IMR-90 (cell line): ENCODE results near the gene RPS6KA2. TPM values are rescaled to one million over a fixed set of nuclear protein-coding genes. Genes with fewer than 3 reads are reported as not detected.

ENCODE experiments used
- ATAC-seq: fragments of 200-7000 bp; cut with Tn5 transposase; 2 replicates; pipeline ENCODE4 v1.9.1; 2020; ENCODE audit warnings: low read depth, mild to moderate bottlenecking, moderate library complexity
- BruUV-seq: library from RNA; stranded (reverse); fragments of 400-500 nt; replicated peaks from 2 replicates; lab custom pipeline; 2021; lab: Mats Ljungman, UMichigan
- CTCF ChIA-PET: fragments of 300-600 bp; formaldehyde crosslinking; extraction: SDS; loops from one replicate; lab custom pipeline; 2021; ENCODE audit warnings: antibody characterized with exemption; lab: Yijun Ruan, JAX
- POLR2A ChIA-PET: fragments of 300-600 bp; sonication (Branson Sonifier 250); formaldehyde crosslinking; loops from one replicate; lab custom pipeline; 2022; ENCODE audit warnings: antibody characterized with exemption; ENCODE audit not compliant: unreplicated experiment; lab: Charles Lee
- DNase-seq: peaks from one replicate; pipeline ENCODE4 v3.0.0; 2013
- H2AFZ ChIP-seq: replicated peaks from 2 replicates; pipeline ENCODE3; 2013; ENCODE audit warnings: low read length, mild to moderate bottlenecking; ENCODE audit not compliant: poor library complexity
- H2AK5ac ChIP-seq: 2 replicates; pipeline ENCODE4 v1.6.1; 2013; ENCODE audit warnings: low read depth, low read length, inconsistent platforms
- H2AK9ac ChIP-seq: replicated peaks from 2 replicates; pipeline ENCODE3; 2013; ENCODE audit warnings: mild to moderate bottlenecking, low read depth, low read length, moderate library complexity; ENCODE audit not compliant: poor library complexity
- H2BK120ac ChIP-seq: 2 replicates; pipeline ENCODE4 v1.6.1; 2013; ENCODE audit warnings: low read depth, low read length, inconsistent platforms
- H2BK15ac ChIP-seq: 3 replicates; pipeline ENCODE4 v1.6.1; 2013; ENCODE audit warnings: low read depth, low read length, inconsistent platforms
- H2BK20ac ChIP-seq: 2 replicates; pipeline ENCODE4 v1.6.1; 2013; ENCODE audit warnings: low read depth, mild to moderate bottlenecking, inconsistent platforms, low read length, moderate library complexity
- H2BK5ac ChIP-seq: 2 replicates; pipeline ENCODE4 v1.6.1; 2013; ENCODE audit warnings: mild to moderate bottlenecking, low read depth, low read length, inconsistent platforms; ENCODE audit not compliant: poor library complexity, severe bottlenecking
- H3K14ac ChIP-seq: replicated peaks from 2 replicates; pipeline ENCODE4 v1.6.1; 2013; ENCODE audit warnings: low read depth, low read length, inconsistent platforms
- H3K18ac ChIP-seq: 2 replicates; pipeline ENCODE4 v1.6.1; 2013; ENCODE audit warnings: low read depth, low read length, control low read depth
- H3K23ac ChIP-seq: 2 replicates; pipeline ENCODE4 v1.6.1; 2013; ENCODE audit warnings: low read depth, low read length, inconsistent platforms
- H3K27ac ChIP-seq: 2 replicates; pipeline ENCODE4 v1.5.1; 2013; ENCODE audit warnings: mild to moderate bottlenecking, control low read depth, low read length; ENCODE audit not compliant: insufficient read depth
- H3K27me3 ChIP-seq: 2 replicates; pipeline ENCODE4 v1.6.1; 2013; ENCODE audit warnings: low read length; ENCODE audit not compliant: control insufficient read depth, insufficient read depth
- H3K36me3 ChIP-seq: 2 replicates; pipeline ENCODE4 v1.6.1; 2013; ENCODE audit warnings: low read length, mixed read lengths; ENCODE audit not compliant: control insufficient read depth, insufficient read depth
- H3K4ac ChIP-seq: 2 replicates; pipeline ENCODE4 v1.6.1; 2013; ENCODE audit warnings: low read depth, low read length, inconsistent platforms
- H3K4me1 ChIP-seq: 2 replicates; pipeline ENCODE4 v1.6.1; 2013; ENCODE audit warnings: low read length, mixed read lengths; ENCODE audit not compliant: control insufficient read depth, insufficient read depth
- H3K4me2 ChIP-seq: 2 replicates; pipeline ENCODE4 v1.6.1; 2013; ENCODE audit warnings: low read depth, mild to moderate bottlenecking, control low read depth, low read length, moderate library complexity
- H3K4me3 ChIP-seq: 2 replicates; pipeline ENCODE4 v1.5.1; 2013; ENCODE audit warnings: low read depth, mild to moderate bottlenecking, control low read depth, low read length, moderate library complexity; ENCODE audit not compliant: insufficient read depth
- H3K56ac ChIP-seq: 2 replicates; pipeline ENCODE4 v1.6.1; 2013; ENCODE audit warnings: low read length, inconsistent platforms; ENCODE audit not compliant: insufficient read depth; ENCODE audit errors: extremely low read depth
- H3K79me1 ChIP-seq, 2 experiments: 2 replicates each; pipeline ENCODE4 v1.6.1; 2013; ENCODE audit warnings: low read length in 2 of 2, inconsistent platforms in 1 of 2, low read depth in 1 of 2
- H3K9ac ChIP-seq: 2 replicates; pipeline ENCODE4 v1.6.1; 2013; ENCODE audit warnings: low read depth, low read length, control low read depth
- H3K9me1 ChIP-seq: 2 replicates; pipeline ENCODE4 v1.6.1; 2013; ENCODE audit warnings: low read length, inconsistent platforms; ENCODE audit not compliant: insufficient read depth
- H3K9me3 ChIP-seq: 2 replicates; pipeline ENCODE4 v1.6.1; 2013; ENCODE audit warnings: low read length; ENCODE audit not compliant: control insufficient read depth, insufficient read depth
- H4K20me1 ChIP-seq: 2 replicates; pipeline ENCODE4 v1.6.1; 2013; ENCODE audit warnings: low read length, inconsistent platforms; ENCODE audit not compliant: insufficient read depth
- H4K5ac ChIP-seq: 2 replicates; pipeline ENCODE4 v1.6.1; 2013; ENCODE audit warnings: mild to moderate bottlenecking, low read depth, low read length, control low read depth
- H4K8ac ChIP-seq, 2 experiments: 2 replicates each; pipeline ENCODE4 v1.6.1; 2013; ENCODE audit warnings: low read depth in 2 of 2, low read length in 2 of 2, control low read depth in 1 of 2, inconsistent platforms in 1 of 2
- H4K91ac ChIP-seq: 2 replicates; pipeline ENCODE4 v1.6.1; 2013; ENCODE audit warnings: low read depth, low read length, inconsistent platforms; ENCODE audit not compliant: insufficient read depth
- CEBPB ChIP-seq: IDR thresholded peaks from 2 replicates; pipeline ENCODE4 v1.6.1; 2012; ENCODE audit warnings: low read depth, low read length, improper control_type of control experiment
- CHD1 ChIP-seq: IDR thresholded peaks from 2 replicates; pipeline ENCODE4 v1.6.1; 2012; ENCODE audit warnings: low read depth, low read length, improper control_type of control experiment
- FOS ChIP-seq: fragments of 150-350 bp; IDR thresholded peaks from 2 replicates; pipeline ENCODE4 v1.6.1; 2016; ENCODE audit warnings: low read depth, low read length
- MAZ ChIP-seq: IDR thresholded peaks from 2 replicates; pipeline ENCODE4 v1.6.1; 2012; ENCODE audit warnings: low read depth, mild to moderate bottlenecking, low read length, improper control_type of control experiment, moderate library complexity, borderline replicate concordance
- MXI1 ChIP-seq: IDR thresholded peaks from 2 replicates; pipeline ENCODE4 v1.6.1; 2012; ENCODE audit warnings: low read depth, mild to moderate bottlenecking, low read length, moderate library complexity, borderline replicate concordance
- NFE2L2 ChIP-seq: fragments of 150-350 bp; IDR thresholded peaks from 2 replicates; pipeline ENCODE4 v1.6.1; 2016; ENCODE audit warnings: low read depth, mild to moderate bottlenecking, low read length
- POLR2A ChIP-seq: IDR thresholded peaks from 2 replicates; pipeline ENCODE4 v1.6.1; 2012; ENCODE audit warnings: mild to moderate bottlenecking, low read depth, low read length
- RCOR1 ChIP-seq: IDR thresholded peaks from 2 replicates; pipeline ENCODE4 v1.6.1; 2012; ENCODE audit warnings: mild to moderate bottlenecking, low read length, improper control_type of control experiment; ENCODE audit not compliant: insufficient replicate concordance
- RFX5 ChIP-seq: IDR thresholded peaks from 2 replicates; pipeline ENCODE4 v1.8.0; 2012; ENCODE audit warnings: low read depth, mild to moderate bottlenecking, low read length, moderate library complexity
- SMC3 ChIP-seq: fragments of 150-350 bp; IDR thresholded peaks from 2 replicates; pipeline ENCODE4 v1.6.1; 2016; ENCODE audit warnings: low read depth, mild to moderate bottlenecking, antibody characterized with exemption, low read length, moderate library complexity
- WGBS, 2 experiments: methylation state at CpG; one replicate each; pipeline versions ENCODE4 v1.1.5 to v1.1.7; 2013; ENCODE audit warnings: missing lambda C conversion rate in 2 of 2; ENCODE audit not compliant: insufficient read length in 1 of 2; ENCODE audit errors: extremely low coverage in 2 of 2; 5-methylcytosine and 5-hydroxymethylcytosine counted together
- dilution Hi-C: fragments of 300-500 bp; cut with HindIII; formaldehyde crosslinking; loops from one replicate; pipeline ENCODE4 v1.14.3; 2018; ENCODE audit warnings: low sequenced_read_pairs; ENCODE audit not compliant: unreplicated experiment
- in situ Hi-C: fragments of 300-500 bp; cut with MboI; formaldehyde crosslinking; loops from 3 replicates; pipeline ENCODE4 v1.14.3; 2019; ENCODE audit warnings: low sequenced_read_pairs, inconsistent platforms, mixed read lengths
- intact Hi-C: fragments of 100-400 bp; cut with micrococcal nuclease; formaldehyde crosslinking; loops from 2 replicates; pipeline ENCODE4 v1.10.0; 2022
- polyA plus RNA-seq, 3 experiments: library from polyadenylated mRNA; depleted of rRNA; stranded (reverse); fragments of >200 nt; gene quantifications; 2 replicates each; pipeline ENCODE4 v1.2.3, GENCODE V29; 2012; ENCODE audit warnings: low replicate concordance in 1 of 3
- total RNA-seq: library from RNA; depleted of rRNA; stranded (reverse); fragments of >200 nt; gene quantifications from 2 replicates; pipeline ENCODE4 v1.2.3, GENCODE V29; 2012
- TF ChIP-seq, protein P1 (sequence below): conservative IDR thresholded peaks from 2 replicates; pipeline ENCODE4 v1.5.1; 2012; ENCODE audit warnings: mild to moderate bottlenecking, low read depth, low read length, improper control_type of control experiment

Gene RPS6KA2
- total and polyA plus RNA-seq, 2 of the 4 experiments (the other 2 are of a cell fraction), result 26.9 to 31.3 TPM

DNA sequence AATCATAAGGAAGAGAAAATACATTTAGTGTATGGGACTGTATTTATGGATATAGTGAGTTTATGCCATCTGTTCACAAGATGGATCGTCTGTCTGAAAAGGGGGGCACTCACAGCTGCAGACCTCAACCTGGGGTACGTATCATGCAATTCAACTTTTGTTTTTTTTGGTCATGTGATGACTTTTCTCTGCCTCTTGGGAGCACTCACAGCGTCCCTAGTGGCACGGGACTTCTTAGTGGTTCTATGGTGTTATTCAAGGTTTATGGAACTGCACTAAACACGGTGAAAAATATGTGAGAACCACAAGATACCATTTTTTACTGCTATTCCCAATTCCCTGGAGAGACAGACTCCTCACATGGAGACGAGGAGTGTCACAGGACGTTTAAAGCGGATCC, 183.9 kb downstream of the RPS6KA2 start:
- Histone ChIP-seq H2BK15ac (no peak overlapping the region), H4K91ac (no peak overlapping the region), H3K79me1 (no peaks in the 10 kb centered on the region), H3K9me1 (no peaks in the 10 kb centered on the region), H3K14ac (no peak overlapping the region), H3K18ac (no peak overlapping the region), H2BK20ac (no peak overlapping the region), H3K4me3 (no peak overlapping the region), H2BK120ac (no peak overlapping the region), H4K5ac (no peak overlapping the region), H3K9me3 (no peaks in the 10 kb centered on the region), H3K56ac (no peak overlapping the region), H3K36me3 (peaks cover 49% of the 10 kb centered on the region), H3K4me2 (no peak overlapping the region), H3K4me1 (no peaks in the 10 kb centered on the region), H3K27me3 (no peaks in the 10 kb centered on the region), H3K27ac (no peak overlapping the region), H3K4ac (no peak overlapping the region), H2BK5ac (no peak overlapping the region), H4K8ac (no peak overlapping the region), H4K20me1 (no peaks in the 10 kb centered on the region), H2AFZ (no peak overlapping the region), H2AK9ac (no peak overlapping the region), H3K9ac (no peak overlapping the region), H2AK5ac (no peak overlapping the region), H3K23ac (no peak overlapping the region)
- dilution Hi-C loops (no loop called here), intact Hi-C loops (no loop called here), in situ Hi-C loops (no loop called here)
- 83% methylated on average over 1 of the region's 8 CpGs; no CpG with 5 or more reads in 1 of the 2 experiments for WGBS, 2 experiments
- CTCF ChIA-PET, result no interaction called here
- BruUV-seq, result no TSS peak
- TF ChIP-seq CEBPB, result no peak
- no peak for TF ChIP-seq MXI1
- TF ChIP-seq, protein P1, sequence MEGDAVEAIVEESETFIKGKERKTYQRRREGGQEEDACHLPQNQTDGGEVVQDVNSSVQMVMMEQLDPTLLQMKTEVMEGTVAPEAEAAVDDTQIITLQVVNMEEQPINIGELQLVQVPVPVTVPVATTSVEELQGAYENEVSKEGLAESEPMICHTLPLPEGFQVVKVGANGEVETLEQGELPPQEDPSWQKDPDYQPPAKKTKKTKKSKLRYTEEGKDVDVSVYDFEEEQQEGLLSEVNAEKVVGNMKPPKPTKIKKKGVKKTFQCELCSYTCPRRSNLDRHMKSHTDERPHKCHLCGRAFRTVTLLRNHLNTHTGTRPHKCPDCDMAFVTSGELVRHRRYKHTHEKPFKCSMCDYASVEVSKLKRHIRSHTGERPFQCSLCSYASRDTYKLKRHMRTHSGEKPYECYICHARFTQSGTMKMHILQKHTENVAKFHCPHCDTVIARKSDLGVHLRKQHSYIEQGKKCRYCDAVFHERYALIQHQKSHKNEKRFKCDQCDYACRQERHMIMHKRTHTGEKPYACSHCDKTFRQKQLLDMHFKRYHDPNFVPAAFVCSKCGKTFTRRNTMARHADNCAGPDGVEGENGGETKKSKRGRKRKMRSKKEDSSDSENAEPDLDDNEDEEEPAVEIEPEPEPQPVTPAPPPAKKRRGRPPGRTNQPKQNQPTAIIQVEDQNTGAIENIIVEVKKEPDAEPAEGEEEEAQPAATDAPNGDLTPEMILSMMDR, result no peak
- no peak for TF ChIP-seq MAZ
- no peak for TF ChIP-seq RFX5
- no peak for TF ChIP-seq FOS
- TF ChIP-seq SMC3, result no peak
- TF ChIP-seq RCOR1, result no peak
- no peak for TF ChIP-seq POLR2A
- no peak for TF ChIP-seq CHD1
- TF ChIP-seq NFE2L2, result no peak
- POLR2A ChIA-PET, result no interaction called here
- DNase-seq, result no peak
- no peak for ATAC-seq
